ENCODE data around the gene PACRG. TPM values are rescaled to one million over a fixed set of nuclear protein-coding genes. Genes with fewer than 3 reads are reported as not detected.

PACRG gene
- total RNA-seq, 1 experiment from 2014 or later, result 0.59 TPM

GRCh38 chr6:163127587-163127986, 399.8 kb downstream of the PACRG start:
- in situ Hi-C loops (cut with HindIII; ENCODE audit: low pct_unique_long_range_greater_than_20kb, low sequenced_read_pairs), result no loop called here
- Histone ChIP-seq H3K36me3 (ENCODE audit: control insufficient read depth, insufficient read depth, low read length) (no peaks in the 10 kb centered on the region), H3K27ac (ENCODE audit: low read length) (no peak overlapping the region), H3K27me3 (ENCODE audit: control insufficient read depth, insufficient read depth, low read length) (no peaks in the 10 kb centered on the region), H3K4me1 (ENCODE audit: control insufficient read depth, insufficient read depth, low read length) (no peaks in the 10 kb centered on the region), H3K4me3 (ENCODE audit: low read depth in 2 of 2, low read length in 2 of 2) (no peak overlapping the region), H3K9me3 (ENCODE audit: control insufficient read depth, insufficient read depth, low read depth, low read length) (no peaks in the 10 kb centered on the region)
- DNase-seq (ENCODE audit: low read depth, low spot score) (no peak), ATAC-seq (no peak)
- TF ChIP-seq SIN3A (IDR thresholded peaks at IDR 0.05; ENCODE audit: borderline replicate concordance, insufficient read depth, low read depth, low read length), result no peak
- TF ChIP-seq REST (IDR thresholded peaks at IDR 0.05; ENCODE audit: insufficient read depth in 1 of 2, low read depth in 2 of 2, low read length in 1 of 2), result no peak
- TF ChIP-seq POLR2AphosphoS5 (IDR thresholded peaks at IDR 0.05; ENCODE audit: low read depth, low read length), result no peak
- no peak for TF ChIP-seq CTCF (IDR thresholded peaks at IDR 0.05)
- no peak for TF ChIP-seq TCF7L2 (IDR thresholded peaks at IDR 0.05; ENCODE audit: low read depth, low read length)
- no TSS peak for BruUV-seq (replicated peaks)
- intact Hi-C loops (cut with micrococcal nuclease; ENCODE audit: unreplicated experiment), result no loop called here
- CTCF ChIA-PET, result no interaction called here
- POLR2A ChIA-PET, result no interaction called here

- ChIA-PET POLR2A (no interaction called here), CTCF (no interaction called here)
- Histone ChIP-seq H3K27ac (ENCODE audit: low read length) (no peak overlapping the region), H3K4me1 (ENCODE audit: control insufficient read depth, insufficient read depth, low read length) (no peaks in the 10 kb centered on the region), H3K9me3 (ENCODE audit: control insufficient read depth, insufficient read depth, low read depth, low read length) (no peaks in the 10 kb centered on the region), H3K27me3 (ENCODE audit: control insufficient read depth, insufficient read depth, low read length) (no peaks in the 10 kb centered on the region), H3K4me3 (ENCODE audit: low read depth in 2 of 2, low read length in 2 of 2) (no peak overlapping the region), H3K36me3 (ENCODE audit: control insufficient read depth, insufficient read depth, low read length) (no peaks in the 10 kb centered on the region)
- ATAC-seq (no peak), DNase-seq (ENCODE audit: low read depth, low spot score) (no peak)
- BruUV-seq (replicated peaks), result no TSS peak
- in situ Hi-C loops (cut with HindIII; ENCODE audit: low pct_unique_long_range_greater_than_20kb, low sequenced_read_pairs), result no loop called here
- intact Hi-C loops (cut with micrococcal nuclease; ENCODE audit: unreplicated experiment), result no loop called here
- TF ChIP-seq SIN3A (IDR thresholded peaks at IDR 0.05; ENCODE audit: borderline replicate concordance, insufficient read depth, low read depth, low read length) (no peak), POLR2AphosphoS5 (IDR thresholded peaks at IDR 0.05; ENCODE audit: low read depth, low read length) (no peak), CTCF (IDR thresholded peaks at IDR 0.05) (no peak), TCF7L2 (IDR thresholded peaks at IDR 0.05; ENCODE audit: low read depth, low read length) (no peak), REST (IDR thresholded peaks at IDR 0.05; ENCODE audit: insufficient read depth in 1 of 2, low read depth in 2 of 2, low read length in 1 of 2) (no peak)
Observed at GRCh38 chr6:163128324-163128723, 400.6 kb downstream of the PACRG start.
